GM18868 (cell line): ENCODE data around the gene PXYLP1.
"Not testable (repeated sequence)": the region's sequence is repeated elsewhere in the genome, so short reads cannot be mapped to it uniquely, and the experiment has no call there.

ENCODE experiments used
- ATAC-seq: cut with Tn5 transposase; IDR thresholded peaks from one replicate; pipeline ENCODE4 v1.9.1; 2021; ENCODE audit warnings: mild to moderate bottlenecking, moderate library complexity; ENCODE audit not compliant: unreplicated experiment

Gene PXYLP1

DNA sequence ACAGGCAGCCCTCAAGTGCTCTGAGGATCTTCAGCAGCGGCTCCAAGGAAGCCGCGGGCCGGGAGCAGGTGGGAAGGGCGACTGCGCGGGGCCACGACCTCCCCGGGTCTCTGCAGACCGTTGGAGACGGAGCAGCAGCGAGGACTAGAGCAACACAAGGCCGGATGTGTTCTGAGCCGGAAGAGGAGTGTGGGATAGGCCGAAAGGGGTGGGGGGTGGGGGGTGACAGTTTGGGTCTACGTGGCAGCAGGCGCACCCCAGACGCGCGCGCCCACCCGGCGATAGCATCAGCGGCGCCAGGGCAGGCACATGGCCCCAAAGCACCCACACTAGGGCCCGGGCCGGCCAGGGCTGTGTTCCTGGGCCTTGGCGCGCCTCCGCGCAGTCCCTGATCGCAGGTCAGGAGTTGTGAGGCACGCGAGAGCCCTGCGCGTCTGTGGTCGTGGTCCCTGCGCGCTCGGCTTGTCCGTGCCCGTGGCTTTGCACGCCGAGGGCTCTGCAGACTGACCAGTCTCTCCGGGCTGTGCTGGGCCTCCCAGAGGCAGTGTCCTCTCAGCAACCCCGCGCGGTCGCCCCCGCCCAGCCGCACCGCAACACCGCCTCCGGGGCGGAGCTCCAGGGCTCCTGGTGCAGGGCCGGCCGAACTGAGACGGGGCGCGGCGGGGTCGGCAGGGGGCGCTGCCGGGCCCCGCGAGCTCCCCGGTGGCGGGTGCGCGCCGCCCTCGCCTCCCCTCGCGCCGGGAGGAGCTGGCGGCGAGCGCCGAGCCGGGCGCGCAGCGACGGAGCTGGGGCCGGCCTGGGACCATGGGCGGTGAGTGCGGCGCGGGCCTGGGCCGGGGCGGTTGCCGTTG, at the start of gene PXYLP1:
Gene PXYLP1 (plus strand): TSS at position 725 of the 851 bp plus-strand sequence. CDS start 28,351 bp downstream, outside the sequence.
- peak; percentile 92 for ATAC-seq

DNA sequence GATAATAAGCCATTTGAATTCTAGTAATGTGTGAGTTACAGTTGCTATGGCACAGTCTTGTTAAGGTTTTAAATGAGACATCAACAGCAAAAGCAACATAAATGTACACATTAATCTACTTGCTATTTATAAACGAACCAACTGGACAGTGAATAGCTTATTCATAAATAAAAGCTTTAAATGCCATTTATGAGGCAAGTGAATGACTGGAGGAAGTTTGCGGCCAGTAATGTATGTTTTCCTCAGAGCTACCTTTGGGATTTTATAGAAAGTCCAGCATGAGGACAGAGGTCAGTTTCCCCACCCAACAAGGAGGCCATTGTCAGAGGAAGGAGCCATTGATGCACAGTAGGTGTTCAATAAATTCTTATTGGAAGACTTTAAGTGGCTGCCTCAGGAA, 48.0 kb upstream of the PXYLP1 start:
- ATAC-seq = no peak

GRCh38 chr3:141184430-141184829, 47.2 kb upstream of the PXYLP1 start:
- ATAC-seq = no peak

DNA sequence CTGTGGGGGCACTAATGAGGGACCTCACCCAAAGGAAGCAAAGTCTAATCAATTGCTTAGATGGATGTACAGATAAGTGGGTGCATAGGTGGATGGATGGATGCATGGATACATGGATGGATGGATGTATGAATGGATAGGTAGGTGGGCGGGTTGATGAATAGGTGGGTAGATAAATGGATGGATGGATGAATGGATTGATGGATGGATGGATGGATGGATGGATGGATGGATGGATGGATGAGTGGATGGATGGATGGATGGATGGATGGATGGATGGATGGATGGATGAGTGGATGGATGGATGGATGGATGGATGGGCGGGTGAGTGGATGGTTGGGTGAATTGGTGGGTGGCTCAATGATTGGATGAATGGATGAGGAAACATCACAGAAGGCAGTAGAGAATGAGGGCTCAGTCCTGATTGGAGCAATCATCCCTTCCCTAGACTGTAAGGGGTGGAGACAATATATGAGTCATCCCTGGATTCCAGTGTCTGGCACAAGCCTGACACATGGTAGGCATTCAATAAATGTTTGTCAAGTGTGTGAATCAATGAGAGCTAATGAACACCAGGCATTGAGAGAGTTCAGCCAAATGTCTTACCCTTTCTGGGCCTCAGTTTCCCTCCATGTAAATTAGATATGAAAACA, 40.4 kb upstream of the PXYLP1 start:
- ATAC-seq = no peak

DNA sequence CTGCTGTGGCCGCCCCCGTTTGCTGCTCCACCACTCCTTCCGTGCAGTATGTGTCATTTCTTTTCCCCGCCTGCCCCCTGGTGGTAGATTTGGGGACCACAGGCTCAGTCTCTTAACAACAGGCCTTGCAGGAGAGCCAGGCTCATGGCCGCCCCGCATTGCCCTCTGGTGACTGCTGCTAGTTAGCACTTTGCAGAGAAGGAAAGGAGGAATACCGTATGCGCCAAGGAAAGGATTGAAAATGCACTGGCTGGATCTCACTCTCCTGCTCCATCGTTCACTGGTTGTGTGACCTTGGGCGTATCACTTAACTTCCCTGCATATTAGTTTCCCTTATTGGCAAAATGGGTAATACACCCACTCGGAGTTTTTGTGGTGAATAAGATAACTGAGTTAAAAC, 39.3 kb upstream of the PXYLP1 start:
- peak; percentile 100 for ATAC-seq

GRCh38 chr3:141193066-141193830, 38.4 kb upstream of the PXYLP1 start:
- ATAC-seq = no peak

GRCh38 chr3:141201122-141201521, 30.5 kb upstream of the PXYLP1 start:
- ATAC-seq = no peak

DNA sequence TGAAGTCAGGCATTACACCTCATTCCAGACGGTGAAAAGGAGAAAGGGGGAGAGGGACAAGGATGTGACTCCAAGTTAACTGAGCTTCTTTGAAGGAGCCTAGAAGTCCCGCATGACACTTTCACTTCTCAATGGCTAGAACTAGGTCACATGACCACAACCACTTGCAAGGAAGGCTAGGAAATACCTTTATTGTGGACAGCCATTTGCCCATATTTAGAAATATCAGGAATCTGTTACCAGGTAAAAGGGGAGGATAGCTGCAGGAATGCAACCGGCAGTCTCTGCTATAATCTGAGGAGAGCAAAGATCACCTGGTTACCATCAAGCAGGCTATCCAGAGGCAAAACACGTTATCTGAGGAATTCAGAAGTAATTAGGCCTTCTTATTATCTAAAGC, 28.9 kb upstream of the PXYLP1 start:
- ATAC-seq = no peak

DNA sequence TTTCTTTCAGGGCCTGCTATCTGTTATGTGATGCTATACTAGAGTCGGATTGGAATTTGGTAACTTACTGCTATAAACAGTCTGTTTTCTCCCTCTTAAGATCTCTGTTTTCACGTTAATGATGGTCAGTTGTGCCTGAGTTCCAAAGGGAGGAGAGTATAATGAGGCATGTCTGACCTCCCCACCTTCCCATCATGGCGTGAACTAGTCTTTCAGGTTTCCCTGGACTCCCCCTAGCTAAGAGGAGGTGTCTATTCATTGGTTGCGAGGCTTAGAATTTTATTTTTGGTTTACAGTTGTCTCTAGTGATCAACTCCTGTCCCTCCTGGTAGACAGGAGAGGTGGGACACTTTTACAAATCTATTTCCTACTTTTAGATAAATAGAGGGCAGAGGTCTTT, 27.8 kb upstream of the PXYLP1 start:
- ATAC-seq = no peak

DNA sequence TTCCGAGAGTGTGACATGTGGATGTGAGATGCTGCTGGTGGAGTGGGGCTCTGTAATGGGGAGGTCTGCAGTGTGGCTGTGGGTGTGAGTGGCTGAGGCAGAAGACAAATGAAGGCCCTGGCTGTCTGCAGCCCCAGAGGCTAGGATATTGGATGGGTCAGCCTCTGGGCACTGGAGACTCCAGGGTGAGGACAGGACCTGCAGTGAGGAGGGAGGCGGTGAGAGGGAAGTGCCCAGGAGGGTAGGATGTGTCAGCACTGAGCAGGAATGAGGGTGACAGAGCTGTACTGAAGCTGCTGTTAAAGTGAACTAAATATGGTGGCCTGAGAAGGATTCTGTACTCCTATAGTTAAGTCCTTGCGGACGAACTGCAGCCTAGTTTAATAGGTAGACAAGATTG, 27.3 kb upstream of the PXYLP1 start:
- ATAC-seq = no peak

- ATAC-seq = not testable (repeated sequence)
These were observed 20.3 kb upstream of the PXYLP1 start for GRCh38 chr3:141211306-141211705.

- ATAC-seq = no peak
These were observed 19.5 kb upstream of the PXYLP1 start for GRCh38 chr3:141212101-141212500.

- ATAC-seq = no peak
These were observed 19.1 kb upstream of the PXYLP1 start for GRCh38 chr3:141212555-141212954.

GRCh38 chr3:141216975-141217374, 14.7 kb upstream of the PXYLP1 start:
- ATAC-seq = no peak

- ATAC-seq = no peak
These were observed 14.2 kb upstream of the PXYLP1 start for GRCh38 chr3:141217389-141217788.

DNA sequence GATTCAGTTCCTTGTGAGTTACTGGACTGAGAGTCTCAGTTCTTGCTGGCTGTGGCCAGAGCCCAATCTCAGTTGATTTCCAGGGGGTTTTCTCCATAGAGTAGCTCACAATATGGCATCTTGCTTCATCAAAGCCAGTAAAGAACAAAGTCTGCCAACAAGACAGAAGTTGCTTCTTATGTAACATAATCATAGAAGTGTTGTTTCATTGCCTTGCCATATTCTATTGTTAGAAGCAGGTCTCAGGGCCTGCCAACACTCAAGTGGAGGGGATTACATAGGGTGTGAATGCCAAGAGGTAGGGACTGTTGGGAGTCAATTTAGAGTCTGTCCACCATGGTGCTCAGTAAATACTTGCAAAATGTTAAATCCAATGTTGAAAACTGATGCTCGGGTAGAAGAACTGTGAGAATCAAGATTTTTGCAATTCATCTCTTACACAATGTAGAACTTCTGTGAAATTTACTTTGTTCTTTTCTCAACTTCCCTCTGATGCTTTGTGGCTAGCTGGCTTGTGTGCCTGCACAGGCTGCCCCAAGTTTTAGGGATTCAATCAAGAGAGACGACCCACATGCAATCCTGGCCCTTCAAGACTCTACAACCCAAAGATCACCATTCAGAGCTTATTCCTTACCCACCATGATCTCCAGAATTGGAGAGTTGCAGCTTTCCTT, 13.3 kb upstream of the PXYLP1 start:
- no peak for ATAC-seq

- ATAC-seq = no peak
These were observed 12.7 kb upstream of the PXYLP1 start for GRCh38 chr3:141218926-141219325.

DNA sequence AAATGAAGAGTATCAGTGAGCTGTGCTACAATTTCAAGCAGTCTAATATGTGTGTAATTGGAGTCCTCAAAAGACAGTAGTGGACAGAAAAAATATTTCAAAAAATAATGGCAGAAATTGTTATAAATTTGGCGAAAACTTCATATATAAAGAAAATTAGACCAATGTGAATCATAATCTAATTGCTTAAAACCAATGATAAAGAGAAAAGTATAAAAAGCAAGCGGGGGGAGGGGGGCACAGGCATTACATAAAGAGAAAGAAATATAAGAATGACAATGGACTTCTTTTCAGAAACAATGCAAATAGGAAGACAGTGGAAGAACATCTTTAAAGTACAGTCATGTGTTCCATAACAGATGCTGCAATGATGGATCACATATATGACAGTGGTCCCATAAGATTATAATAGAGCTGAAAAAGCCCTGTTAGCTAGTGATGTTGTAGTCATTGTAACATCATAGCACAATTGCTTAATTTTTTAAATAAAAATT, 7.9 kb upstream of the PXYLP1 start:
- no peak for ATAC-seq

DNA sequence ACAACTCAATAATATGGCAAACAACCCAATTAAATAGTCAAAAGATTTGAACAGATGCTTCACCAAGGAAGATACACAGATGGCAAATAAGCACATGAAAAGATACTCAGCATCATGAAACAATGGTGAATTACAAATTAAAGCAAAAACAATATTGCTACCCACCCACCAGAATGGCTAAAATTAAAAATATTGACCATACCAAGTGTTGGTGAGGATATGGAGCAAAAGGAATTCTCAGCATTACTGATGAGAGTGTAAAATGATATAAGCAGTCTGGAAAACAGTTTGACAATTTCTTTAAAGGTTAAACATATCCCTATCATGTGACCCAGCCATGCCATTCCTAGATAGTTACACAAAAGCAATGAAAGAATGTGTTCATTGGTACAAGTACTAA, 5.7 kb upstream of the PXYLP1 start:
- ATAC-seq = no peak

DNA sequence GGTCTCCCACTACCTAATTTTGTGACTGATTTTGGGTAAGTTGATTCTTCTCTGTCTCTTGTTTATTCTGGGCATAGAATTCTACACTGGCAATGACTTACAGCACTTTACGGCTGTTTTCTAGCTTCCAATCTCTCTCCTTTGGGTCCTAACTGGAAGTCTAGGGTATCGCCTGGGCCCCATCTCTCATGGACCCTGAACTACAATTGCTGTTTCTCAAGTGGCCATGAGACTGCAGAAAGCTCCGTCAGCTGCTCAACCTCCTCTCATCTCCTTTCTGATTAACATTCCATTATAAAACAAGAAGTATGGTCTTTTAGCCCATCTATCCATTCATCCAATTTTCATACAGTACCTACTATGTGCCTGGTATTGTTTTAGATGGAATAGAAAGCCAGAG, 4.4 kb upstream of the PXYLP1 start:
- no peak for ATAC-seq

DNA sequence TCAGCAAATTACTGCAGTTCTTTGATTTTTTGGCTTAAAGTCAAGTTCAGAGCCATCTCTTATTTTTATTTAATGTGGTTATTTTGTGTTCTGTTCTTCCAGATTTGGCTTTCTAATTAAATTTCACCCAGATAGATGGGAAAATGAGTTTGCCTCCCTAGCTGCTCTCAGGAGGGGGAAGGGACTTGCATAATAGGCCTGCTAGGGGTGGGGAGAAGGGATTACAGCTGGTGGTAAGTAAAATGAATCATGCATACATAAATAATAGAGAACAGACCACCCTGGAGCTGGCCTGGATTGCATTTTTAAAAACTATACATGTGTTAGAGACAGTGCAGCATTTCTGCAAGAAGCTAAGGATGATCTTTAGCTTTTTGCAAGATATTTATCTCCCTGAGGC, 3.9 kb upstream of the PXYLP1 start:
- no peak for ATAC-seq
